Neutrophil (primary cell): Measurements from ENCODE around the gene PLEKHG2.
"Not testable (repeated sequence)": the region's sequence is repeated elsewhere in the genome, so short reads cannot be mapped to it uniquely, and the experiment has no call there.

Source experiments
- H3K27ac ChIP-seq: fragments of 200-600 bp; sonication (generic); 2 replicates; pipeline ENCODE4 v1.5.1; 2016; ENCODE audit warnings: mild to moderate bottlenecking, moderate library complexity
- H3K27me3 ChIP-seq: fragments of 200-600 bp; sonication (generic); 2 replicates; pipeline ENCODE4 v1.6.0; 2016; ENCODE audit warnings: mild to moderate bottlenecking
- H3K36me3 ChIP-seq: fragments of 200-600 bp; sonication (generic); 2 replicates; pipeline ENCODE4 v1.5.1; 2017
- H3K4me1 ChIP-seq, 2 experiments: fragments of 200-600 bp in 1 of 2; sonication (generic) in 1 of 2; 1 replicate in 1 of 2; 2 replicates in 1 of 2; pipeline versions ENCODE4 v1.5.1 to v1.6.1; 2013 to 2016; ENCODE audit warnings: low read depth in 1 of 2, low read length in 1 of 2, mild to moderate bottlenecking in 1 of 2, moderate library complexity in 1 of 2; ENCODE audit not compliant: control insufficient read depth in 1 of 2, insufficient read depth in 1 of 2
- H3K4me3 ChIP-seq, 2 experiments: fragments of 200-600 bp in 1 of 2; sonication (generic) in 1 of 2; 1 replicate in 1 of 2; 2 replicates in 1 of 2; pipeline ENCODE4 v1.5.1; 2013 to 2016; ENCODE audit warnings: low read depth in 1 of 2, low read length in 1 of 2, mild to moderate bottlenecking in 1 of 2, moderate library complexity in 1 of 2
- H3K9me3 ChIP-seq: fragments of 200-600 bp; sonication (generic); 2 replicates; pipeline ENCODE4 v1.5.1; 2016
- CTCF ChIP-seq: fragments of 200-600 bp; sonication (generic); IDR thresholded peaks from 2 replicates; pipeline ENCODE4 v1.5.1; 2016; ENCODE audit warnings: antibody characterized with exemption

The PLEKHG2 gene

GRCh38 chr19:39445196-39446111 lies 33.0 kb downstream of the PLEKHG2 start, which contains the start of gene SUPT5H:
Gene SUPT5H (plus strand): TSS chr19:39445582. CDS start chr19:39445891, 309 bp downstream.
- Histone ChIP-seq H3K4me3 (peak within 1 kb of the TSS; percentile 90 to 93), H3K9me3 (no peaks in the 10 kb centered on the region), H3K36me3 (peaks cover 15% of the 10 kb centered on the region), H3K27ac (peak within 1 kb of the TSS; percentile 94), H3K4me1 (peaks cover 21 to 30% of the 10 kb centered on the region in 2 experiments), H3K27me3 (peaks cover 14% of the 10 kb centered on the region)
- peak; percentile 41 for TF ChIP-seq CTCF

GRCh38 chr19:39446365-39447084 lies 34.1 kb downstream of the PLEKHG2 start:
- Histone ChIP-seq H3K27ac (peak overlapping the region; percentile 94), H3K27me3 (peaks cover 8% of the 10 kb centered on the region), H3K4me3 (peak overlapping the region; percentile 90 to 93), H3K9me3 (no peaks in the 10 kb centered on the region), H3K36me3 (peaks cover 15% of the 10 kb centered on the region), H3K4me1 (peaks cover 21 to 30% of the 10 kb centered on the region in 2 experiments)
- no peak for TF ChIP-seq CTCF

DNA sequence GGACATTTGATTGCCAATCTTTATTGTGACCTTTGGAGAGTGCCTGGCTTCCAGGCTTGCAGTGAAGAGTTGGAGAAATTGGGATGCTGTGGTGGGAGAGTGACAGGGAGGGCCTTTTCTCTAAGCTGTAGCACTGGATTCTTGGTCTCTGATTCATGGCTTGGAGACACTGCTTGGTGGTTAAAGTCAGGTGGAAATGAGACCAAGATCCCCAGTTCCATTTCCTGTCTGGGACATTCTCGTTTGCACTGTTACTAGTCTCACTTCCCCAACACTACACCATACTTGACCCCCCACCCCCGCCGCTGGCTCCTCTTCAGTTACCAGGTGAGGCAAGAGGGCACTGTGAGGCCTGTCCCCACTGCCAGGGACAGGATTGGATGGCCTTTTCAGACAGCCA lies 35.8 kb downstream of the PLEKHG2 start:
- TF ChIP-seq CTCF, result no peak
- Histone ChIP-seq H3K27me3 (no peaks in the 10 kb centered on the region), H3K9me3 (no peaks in the 10 kb centered on the region), H3K36me3 (peaks cover 18% of the 10 kb centered on the region), H3K4me3 (no peak overlapping the region), H3K27ac (no peak overlapping the region), H3K4me1 (peaks cover 21 to 30% of the 10 kb centered on the region in 2 experiments)

DNA sequence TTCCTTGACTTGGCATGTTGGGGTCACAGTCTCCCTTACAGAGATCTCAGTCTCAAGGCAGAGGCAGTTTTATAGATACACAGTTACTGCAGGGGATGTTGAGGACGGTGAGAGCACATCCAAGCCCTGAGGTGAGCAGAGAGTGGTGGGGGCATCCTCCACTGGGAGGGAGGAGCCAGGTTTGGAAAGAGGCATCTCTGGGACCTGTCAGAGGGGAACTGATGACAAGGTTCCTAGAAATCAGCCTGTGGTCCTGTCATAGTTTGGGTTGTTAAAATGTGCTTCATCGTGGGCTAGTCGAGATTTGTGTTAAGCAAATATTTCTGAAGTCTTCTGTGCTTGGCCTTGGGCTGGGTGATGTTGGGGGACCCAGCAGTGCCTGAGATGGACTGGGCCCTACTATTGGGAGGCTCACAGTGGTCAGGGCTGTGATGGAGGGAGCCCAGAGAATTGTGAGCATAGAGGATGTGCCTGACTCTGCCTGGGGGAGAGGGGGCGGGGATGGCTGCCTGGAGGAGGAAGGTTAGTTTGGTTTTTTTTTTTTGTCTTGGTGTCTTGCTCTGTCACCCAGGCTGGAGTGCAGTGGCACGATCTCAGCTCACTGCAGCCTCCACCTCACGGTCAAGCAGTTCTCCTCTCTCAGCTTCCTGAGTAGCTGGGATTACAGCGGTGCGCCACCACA lies 36.8 kb downstream of the PLEKHG2 start:
- Histone ChIP-seq H3K9me3 (no peaks in the 10 kb centered on the region), H3K27me3 (no peaks in the 10 kb centered on the region), H3K36me3 (peaks cover 28% of the 10 kb centered on the region), H3K27ac (no peak overlapping the region), H3K4me1 (peaks cover 20 to 29% of the 10 kb centered on the region in 2 experiments), H3K4me3 (no peak overlapping the region)
- no peak for TF ChIP-seq CTCF

DNA sequence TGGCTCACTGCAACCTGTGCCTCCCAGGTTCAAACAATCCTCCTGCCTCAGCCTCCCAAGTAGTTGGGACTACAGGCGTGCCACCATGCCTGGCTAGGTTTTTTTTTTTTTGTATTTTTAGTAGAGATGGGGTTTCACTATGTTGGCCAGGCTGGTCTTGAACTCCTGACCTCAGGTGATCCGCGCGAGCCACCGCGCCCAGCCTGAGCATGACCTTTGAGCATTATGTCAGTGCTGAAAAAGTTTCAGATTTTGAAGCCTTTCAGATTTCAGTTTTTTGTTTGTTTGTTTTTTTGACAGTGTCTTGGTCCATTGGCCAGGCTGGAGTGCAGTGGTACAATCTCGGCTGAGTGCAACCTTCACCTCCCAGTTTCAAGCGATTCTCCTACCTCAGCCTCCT lies 38.8 kb downstream of the PLEKHG2 start:
- H3K27ac ChIP-seq, H3K4me3 ChIP-seq, H3K9me3 ChIP-seq, H3K27me3 ChIP-seq: not testable (repeated sequence)
- H3K4me1 ChIP-seq, result peaks cover 7 to 17% of the 10 kb centered on the region in 2 experiments
- H3K36me3 ChIP-seq, result peaks cover 38% of the 10 kb centered on the region
